HG03175 (cell line): ENCODE data around the gene DYNC2I2.
"Not testable (repeated sequence)": the region's sequence is repeated elsewhere in the genome, so short reads cannot be mapped to it uniquely, and the experiment has no call there.

Experiments used
- ATAC-seq: cut with Tn5 transposase; IDR thresholded peaks from one replicate; pipeline ENCODE4 v1.9.1; 2021; ENCODE audit warnings: mild to moderate bottlenecking, moderate library complexity; ENCODE audit not compliant: unreplicated experiment

DYNC2I2 gene

DNA sequence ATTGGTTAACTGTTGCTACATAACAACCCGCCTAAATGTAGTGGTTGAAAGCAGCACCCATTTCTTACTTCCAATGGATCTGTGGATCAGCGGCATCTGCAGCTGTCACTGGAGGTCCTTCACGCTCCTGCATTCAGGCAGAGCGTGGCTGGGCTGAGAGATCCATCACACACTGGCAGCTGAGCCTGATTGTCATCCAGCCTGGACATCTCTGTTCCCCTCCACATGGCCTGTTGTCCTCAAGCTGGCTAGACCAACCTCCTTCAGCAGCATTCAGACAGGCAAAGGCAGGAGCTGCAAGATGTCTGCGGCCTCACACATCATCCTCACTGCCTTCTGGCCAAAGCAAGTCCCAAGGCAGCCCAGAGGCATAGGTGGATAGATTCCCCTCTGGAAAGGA lies 36.9 kb downstream of the DYNC2I2 start:
- no peak for ATAC-seq

DNA sequence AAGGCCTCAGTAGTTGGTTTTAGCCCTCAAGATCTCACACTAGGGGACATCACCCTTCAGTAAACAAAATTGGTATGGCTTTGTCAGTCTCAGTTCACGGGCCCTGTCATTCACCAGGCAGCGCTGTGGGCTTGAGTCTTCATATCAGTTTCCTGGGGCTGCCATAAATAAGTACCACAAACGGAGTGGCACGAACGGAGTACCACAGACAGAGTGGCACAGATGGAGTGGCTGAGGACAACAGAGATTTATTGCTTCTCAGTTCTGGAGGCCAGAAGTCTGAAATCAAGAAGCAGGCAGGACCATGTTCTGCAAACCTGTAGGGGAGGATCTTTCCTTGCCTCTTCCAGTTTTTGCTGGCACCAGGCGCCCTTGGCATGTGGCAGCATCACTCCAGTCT lies 37.5 kb downstream of the DYNC2I2 start:
- ATAC-seq, result no peak

DNA sequence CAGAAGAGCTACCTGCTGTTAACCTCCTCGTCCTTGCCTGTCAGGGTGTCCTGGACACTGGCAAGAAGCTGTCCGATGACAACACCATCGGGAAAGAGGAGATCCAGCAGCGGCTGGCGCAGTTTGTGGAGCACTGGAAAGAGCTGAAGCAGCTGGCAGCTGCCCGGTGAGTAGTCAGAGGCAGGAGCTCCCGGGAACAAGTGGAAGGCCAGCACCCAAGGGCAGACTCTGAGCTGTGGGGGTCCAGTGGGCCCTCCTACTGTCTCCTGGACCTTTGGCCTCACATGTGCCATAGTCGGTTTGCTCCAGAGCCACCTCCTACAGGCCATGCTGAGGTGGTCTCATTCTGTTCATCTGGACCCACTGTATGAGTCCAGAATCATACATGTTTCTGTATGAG lies 38.7 kb downstream of the DYNC2I2 start:
- no peak for ATAC-seq

DNA sequence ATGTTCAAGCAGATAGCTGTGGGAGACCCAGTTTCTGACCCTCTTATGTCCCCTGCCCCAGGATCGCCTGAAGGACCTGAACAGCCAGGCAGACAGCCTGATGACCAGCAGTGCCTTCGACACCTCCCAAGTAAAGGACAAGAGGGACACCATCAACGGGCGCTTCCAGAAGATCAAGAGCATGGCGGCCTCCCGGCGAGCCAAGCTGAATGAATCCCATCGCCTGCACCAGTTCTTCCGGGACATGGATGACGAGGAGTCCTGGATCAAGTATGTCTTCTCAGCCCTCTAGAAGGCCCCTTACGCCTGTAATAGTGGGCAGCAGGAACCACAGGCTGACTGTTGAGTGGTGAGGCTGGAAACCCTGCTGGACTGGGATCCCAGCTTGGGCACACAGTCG lies 41.1 kb downstream of the DYNC2I2 start:
- ATAC-seq, result no peak

DNA sequence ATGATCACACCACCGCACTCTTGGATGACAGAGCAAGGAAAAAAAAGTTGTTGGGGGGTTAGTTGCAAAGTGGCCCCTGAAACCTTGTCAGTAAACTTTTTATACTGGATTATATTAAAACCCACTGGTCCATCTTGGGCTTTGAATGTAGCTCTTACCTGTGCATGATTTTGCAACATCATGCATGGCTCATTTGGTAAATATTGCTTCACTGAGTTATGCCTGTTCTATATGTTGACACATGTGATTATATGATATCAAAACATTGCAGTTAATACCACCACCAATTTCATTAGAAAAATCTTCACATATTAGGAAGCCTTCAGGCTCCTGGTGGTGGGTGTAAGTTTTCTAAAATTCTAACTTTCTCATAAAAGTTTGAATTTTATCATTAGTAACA lies 41.9 kb downstream of the DYNC2I2 start:
- no peak for ATAC-seq

DNA sequence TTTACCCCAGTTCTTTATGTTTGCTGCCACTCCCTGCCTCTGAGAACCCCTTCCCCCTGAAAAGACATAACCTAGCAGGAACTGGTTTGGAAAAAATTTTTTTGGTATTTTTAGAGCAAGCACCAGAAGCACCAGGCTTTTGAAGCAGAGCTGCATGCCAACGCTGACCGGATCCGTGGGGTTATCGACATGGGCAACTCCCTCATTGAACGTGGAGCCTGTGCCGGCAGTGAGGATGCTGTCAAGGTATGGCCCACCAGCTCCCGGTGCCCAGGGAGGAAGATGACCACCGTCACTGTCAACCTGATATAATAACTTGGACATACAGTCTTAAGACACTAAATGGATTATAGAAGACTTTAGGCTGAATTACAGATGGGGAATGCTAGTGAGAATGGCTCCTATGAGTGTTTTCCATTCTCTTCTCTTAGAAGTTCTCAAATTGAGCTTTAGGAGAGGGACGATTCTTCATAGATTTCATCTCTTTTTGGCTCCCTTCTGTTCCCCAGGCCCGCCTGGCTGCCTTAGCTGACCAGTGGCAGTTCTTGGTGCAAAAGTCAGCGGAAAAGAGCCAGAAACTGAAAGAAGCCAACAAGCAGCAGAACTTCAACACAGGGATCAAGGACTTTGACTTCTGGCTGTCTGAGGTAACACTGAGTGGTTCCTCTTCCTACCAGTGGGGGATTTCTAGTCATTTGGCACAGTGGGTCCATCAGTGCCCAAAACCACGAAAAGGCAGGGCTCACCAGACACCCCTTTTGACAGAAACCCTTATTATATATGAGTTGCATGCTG lies 44.9 kb downstream of the DYNC2I2 start:
- no peak for ATAC-seq

DNA sequence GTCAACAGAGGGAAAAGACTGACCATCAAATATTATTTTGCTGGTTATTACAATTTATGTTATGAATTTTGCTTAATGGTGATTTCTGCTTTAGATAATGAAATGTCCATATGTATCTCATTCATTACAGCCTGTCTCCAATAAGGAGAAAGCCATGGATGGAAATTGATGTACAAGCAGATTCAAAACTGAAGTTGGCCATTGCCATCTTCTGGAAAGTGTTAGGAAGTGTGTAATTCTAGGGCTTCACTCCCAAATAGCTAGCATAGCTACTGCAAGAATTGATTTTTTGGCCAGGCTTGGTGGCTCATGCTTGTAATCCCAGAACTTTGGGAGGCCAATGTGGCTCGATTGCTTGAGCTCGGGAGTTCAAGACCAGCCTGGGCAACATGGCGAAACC lies 45.8 kb downstream of the DYNC2I2 start:
- ATAC-seq, result no peak

DNA sequence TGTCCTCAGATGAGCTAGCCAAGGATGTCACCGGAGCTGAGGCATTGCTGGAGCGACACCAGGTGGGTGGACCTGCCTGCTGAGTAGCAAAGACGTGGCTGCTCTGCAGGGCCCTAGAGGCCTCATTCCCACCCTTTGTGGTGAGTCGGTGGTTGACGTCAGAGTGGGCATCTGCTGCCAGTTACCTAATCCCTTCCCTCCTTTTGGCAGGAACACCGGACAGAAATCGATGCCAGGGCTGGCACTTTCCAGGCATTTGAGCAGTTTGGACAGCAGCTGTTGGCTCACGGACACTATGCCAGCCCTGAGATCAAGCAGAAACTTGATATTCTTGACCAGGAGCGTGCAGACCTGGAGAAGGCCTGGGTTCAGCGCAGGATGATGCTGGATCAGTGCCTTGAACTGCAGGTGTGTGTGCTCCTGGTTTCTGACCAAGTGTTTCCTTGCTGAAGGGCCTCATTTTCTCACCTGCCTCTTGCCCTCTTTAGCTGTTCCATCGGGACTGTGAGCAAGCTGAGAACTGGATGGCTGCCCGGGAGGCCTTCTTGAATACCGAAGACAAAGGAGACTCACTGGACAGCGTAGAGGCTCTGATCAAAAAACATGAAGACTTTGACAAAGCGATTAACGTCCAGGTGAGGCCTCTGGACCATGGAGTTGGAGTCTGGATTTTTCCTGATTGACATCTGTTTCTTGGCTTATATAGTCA lies 48.9 kb downstream of the DYNC2I2 start:
- no peak for ATAC-seq

DNA sequence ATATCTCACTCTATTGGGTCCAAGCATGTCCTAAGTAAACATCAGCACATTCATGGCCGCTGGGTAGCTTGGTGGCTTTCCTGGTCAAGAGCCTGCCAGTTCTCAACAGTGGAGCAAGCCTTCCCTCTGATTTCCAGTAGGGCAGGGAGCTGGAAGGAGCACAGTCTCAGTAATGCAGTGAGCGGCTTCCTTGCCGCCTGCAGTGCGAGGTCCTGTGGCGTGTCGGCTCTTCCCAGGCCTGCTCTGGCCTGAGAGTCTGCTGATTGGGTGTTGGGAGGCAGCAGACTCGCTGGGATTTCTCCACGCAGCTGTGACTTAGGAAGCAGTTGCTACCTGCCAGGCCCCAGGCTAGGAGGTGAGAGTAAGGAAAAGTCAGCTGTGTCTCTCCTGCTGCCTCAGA lies 53.0 kb downstream of the DYNC2I2 start:
- no peak for ATAC-seq

DNA sequence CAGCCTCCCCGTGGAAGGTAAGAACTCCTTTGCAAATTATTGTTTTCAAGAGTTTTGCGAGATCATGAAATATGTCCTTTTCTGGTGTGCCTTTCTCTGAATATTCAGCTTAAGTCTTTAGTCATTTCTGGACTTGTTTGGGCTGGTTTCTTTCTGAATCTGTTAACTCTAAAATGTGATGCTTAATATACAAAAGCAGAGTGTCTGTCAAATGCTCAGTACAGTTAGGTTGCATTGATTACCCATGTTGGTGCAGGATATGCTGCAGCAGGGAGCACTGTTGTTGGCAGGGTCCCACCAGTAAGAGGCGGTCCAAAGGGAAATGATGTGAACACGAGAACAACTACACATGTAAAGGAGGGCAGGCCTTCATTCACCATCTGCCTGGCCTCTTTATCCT lies 56.5 kb downstream of the DYNC2I2 start:
- ATAC-seq, result no peak

DNA sequence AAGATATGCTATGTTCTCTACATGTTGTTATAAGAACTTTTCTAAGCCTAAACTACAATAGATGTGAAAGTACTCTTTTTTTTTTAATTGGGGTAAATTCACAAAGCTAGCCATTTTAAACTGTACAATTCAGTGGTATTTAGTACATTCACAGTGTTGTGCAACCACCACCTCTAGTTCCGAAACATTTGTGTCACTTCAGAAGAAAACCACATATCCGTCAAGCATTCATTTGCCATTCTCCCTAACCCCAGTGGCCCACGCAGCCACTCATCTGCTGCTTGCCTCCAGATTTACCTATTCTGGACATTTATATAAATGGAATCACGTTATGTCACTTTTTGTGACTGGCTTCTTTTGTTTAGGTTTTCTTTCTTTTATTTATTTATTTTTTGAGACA lies 61.2 kb downstream of the DYNC2I2 start:
- ATAC-seq, result no peak

DNA sequence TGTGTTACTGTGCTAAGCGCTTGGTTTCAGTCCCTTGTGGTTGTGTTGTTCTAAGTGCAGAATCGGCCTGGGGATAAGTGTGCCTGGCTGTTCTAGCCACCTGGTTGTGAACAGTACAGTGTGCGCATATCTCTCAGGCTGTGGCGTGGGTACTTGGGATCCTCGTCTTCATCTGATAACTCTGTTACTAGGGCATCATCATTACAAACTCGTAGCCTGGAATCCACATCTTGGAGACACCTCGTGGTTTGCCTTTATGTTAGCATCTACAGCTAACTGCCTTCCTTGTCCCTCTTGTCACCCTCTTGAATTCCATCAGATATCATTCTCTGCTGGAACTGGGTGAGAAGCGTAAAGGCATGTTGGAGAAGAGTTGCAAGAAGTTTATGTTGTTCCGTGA lies 62.8 kb downstream of the DYNC2I2 start:
- no peak for ATAC-seq

DNA sequence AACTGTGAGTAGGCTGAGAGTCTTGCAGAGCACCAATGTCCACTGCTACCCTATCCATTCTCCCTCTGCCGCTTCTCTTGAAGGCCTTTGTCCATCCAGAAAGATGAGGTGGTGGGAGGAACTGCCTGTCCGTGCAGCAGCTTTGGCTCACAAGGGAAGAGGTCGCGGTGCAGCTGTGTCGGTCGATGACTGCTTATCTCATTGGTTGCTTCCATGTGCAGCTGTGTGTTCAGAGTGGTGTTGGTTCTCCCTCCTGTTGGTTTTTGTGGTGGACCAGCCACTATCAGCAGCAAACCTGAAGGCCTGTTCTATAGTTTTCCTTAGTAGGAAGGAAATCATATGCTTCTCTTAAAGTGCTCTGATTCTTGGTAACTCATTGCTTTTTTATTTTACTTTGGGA lies 63.6 kb downstream of the DYNC2I2 start:
- ATAC-seq, result no peak

DNA sequence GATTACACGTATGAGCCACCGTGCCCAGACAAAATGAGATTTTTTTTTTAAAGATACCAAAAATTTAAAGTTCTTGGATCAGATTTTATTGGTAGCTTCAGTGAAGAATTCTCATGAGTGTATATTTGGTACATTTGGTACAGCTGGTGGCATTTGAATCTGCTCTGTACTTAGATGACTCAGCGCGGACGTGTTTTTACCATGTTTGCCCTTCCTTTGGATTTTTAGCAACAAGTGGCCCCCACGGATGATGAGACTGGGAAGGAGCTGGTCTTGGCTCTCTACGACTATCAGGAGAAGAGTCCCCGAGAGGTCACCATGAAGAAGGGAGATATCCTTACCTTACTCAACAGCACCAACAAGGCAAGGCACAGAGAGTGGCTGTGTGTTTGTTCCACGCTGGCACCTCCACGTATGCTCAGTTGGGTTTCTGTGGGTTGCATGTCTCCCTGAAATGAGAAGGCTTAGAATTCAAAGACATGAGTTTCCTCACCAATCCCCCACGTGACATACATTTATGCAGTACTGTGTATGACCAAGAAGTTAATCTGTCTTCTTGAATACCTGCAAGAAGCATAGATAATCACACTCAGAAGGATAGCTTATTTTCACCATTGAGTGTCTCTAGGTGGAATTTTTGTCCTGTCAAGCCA lies 67.9 kb downstream of the DYNC2I2 start:
- ATAC-seq, result no peak

DNA sequence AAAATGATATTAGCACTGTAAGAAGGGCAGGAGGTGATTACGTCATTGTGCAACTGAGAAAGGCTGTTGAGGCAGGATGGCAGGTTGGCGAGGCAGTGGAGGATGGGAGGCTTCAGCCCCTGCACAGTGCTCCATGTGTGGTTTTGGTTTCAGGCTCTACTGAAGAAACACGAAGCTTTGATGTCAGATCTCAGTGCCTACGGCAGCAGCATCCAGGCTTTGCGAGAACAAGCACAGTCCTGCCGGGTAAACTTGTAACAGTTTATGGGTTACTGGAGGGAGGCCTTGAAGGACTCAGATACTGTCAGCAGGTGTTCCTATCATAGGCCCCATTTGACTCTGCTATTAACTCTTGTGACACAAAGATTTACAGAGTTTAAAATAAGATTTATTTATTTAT lies 69.2 kb downstream of the DYNC2I2 start:
- no peak for ATAC-seq

DNA sequence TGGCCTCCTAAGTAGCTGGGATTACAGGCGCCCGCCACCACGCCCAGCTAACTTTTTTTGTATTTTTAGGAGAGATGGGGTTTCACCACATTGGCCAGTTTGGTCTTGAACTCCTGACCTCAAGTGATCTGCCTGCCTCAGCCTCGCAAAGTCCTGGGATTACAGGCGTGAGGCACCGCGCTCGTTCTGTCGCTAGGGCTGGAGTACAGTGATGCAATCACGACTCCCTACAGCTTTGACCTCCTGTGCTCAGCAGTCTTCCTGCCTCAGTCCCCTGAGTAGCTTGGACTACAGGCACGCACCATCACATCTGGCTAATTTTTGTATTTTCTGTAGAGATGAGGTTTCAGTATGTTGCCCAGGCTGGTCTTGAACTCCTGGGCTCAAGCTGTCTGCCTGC lies 69.7 kb downstream of the DYNC2I2 start:
- ATAC-seq, result not testable (repeated sequence)

DNA sequence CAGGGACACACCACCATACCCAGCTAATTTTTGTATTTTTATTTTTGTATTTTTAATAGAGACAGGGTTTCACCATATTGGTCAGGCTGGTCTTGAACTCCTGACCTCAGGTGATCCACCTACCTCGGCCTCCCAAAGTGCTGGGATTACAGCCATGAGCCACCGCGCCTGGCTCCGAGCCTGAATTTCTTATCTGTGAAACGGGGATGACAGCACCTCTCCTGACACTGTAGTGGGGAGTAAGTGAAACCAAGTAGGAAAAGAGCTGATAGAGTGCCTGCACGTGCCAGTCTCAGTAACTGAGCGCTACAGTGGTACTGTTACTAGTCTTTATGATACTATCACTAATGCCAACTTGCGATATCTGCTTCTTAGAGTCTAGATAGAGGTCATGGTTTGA lies 71.5 kb downstream of the DYNC2I2 start:
- ATAC-seq, result not testable (repeated sequence)
